K562 (cell line): ENCODE data around the gene GSS. TPM values are rescaled to one million over a fixed set of nuclear protein-coding genes. Genes with fewer than 3 reads are reported as not detected.
A peak's percentile ranks its signal among the peaks of the same experiment; 100 is the strongest.

ENCODE experiments used
- ATAC-seq: fragments of 200-7000 bp; cut with Tn5 transposase; 3 replicates; pipeline ENCODE4 v1.9.1; 2020; ENCODE audit warnings: moderate library complexity
- BruUV-seq: library from RNA; stranded (reverse); fragments of 400-500 nt; replicated peaks from 2 replicates; lab custom pipeline; 2021; lab: Mats Ljungman, UMichigan
- CTCF ChIA-PET: fragments of 300-600 bp; formaldehyde crosslinking; extraction: SDS; loops from one replicate; lab custom pipeline; 2021; ENCODE audit warnings: low intra/inter-chr PET ratio; lab: Yijun Ruan, JAX
- POLR2A ChIA-PET: fragments of 300-600, 350-650 bp; sonication (Branson Sonifier 250); formaldehyde crosslinking; extraction: SDS; loops from one replicate; lab custom pipeline; 2021; ENCODE audit warnings: antibody characterized with exemption, inconsistent platforms; lab: Yijun Ruan, JAX
- DNase-seq, 4 experiments: peaks; one replicate each; pipeline versions ENCODE4 v3.0.0 to v3.0.0-alpha.2; 2011 to 2018; ENCODE audit warnings: low spot score in 3 of 4, mixed read lengths in 3 of 4; ENCODE audit errors: extremely low read depth in 1 of 4
- FAIRE-seq: peaks from 2 replicates; lab custom pipeline; 2011; peaks lifted over from hg19 to GRCh38; lab: Jason Lieb, UNC
- H2AFZ ChIP-seq: 2 replicates; pipeline ENCODE4 v1.6.0; 2011; ENCODE audit warnings: low read depth, low read length, control low read depth, inconsistent platforms
- H3K27ac ChIP-seq: fragments of 200-600 bp; 3 replicates; pipeline ENCODE4 v1.8.0; 2011; ENCODE audit warnings: low read depth, mild to moderate bottlenecking, control low read depth, inconsistent platforms, low read length, moderate library complexity, mixed read lengths; ENCODE audit errors: extremely low read depth
- H3K27me3 ChIP-seq, 2 experiments: fragments of 300-600 bp in 1 of 2; 2 replicates in 1 of 2; 3 replicates in 1 of 2; pipeline versions ENCODE4 v1.6.0 to v1.8.0; 2011; ENCODE audit warnings: inconsistent platforms in 2 of 2, low read length in 2 of 2, mild to moderate bottlenecking in 1 of 2, mixed read lengths in 1 of 2, moderate library complexity in 1 of 2; ENCODE audit not compliant: control insufficient read depth in 2 of 2, insufficient read depth in 2 of 2
- H3K36me3 ChIP-seq: fragments of 300-600 bp; 3 replicates; pipeline ENCODE4 v1.8.0; 2011; ENCODE audit warnings: mild to moderate bottlenecking, low read length, inconsistent platforms; ENCODE audit not compliant: control insufficient read depth, insufficient read depth
- H3K4me1 ChIP-seq, 2 experiments: fragments of 200-600 bp in 1 of 2; replicated peaks in 1 of 2; 2 replicates in 1 of 2; 3 replicates in 1 of 2; pipeline versions ENCODE4 v1.5.1 to v1.8.0; 2011; ENCODE audit warnings: inconsistent platforms in 2 of 2, low read length in 2 of 2, mild to moderate bottlenecking in 1 of 2, mixed read lengths in 1 of 2, moderate library complexity in 1 of 2; ENCODE audit not compliant: control insufficient read depth in 2 of 2, insufficient read depth in 2 of 2
- H3K4me2 ChIP-seq: 2 replicates; pipeline ENCODE4 v1.6.1; 2011; ENCODE audit warnings: low read length, control low read depth, inconsistent platforms, mixed read lengths; ENCODE audit not compliant: insufficient read depth
- H3K4me3 ChIP-seq: fragments of 200-600 bp; sonication (generic), shearing (Covaris generic); 2 replicates; pipeline ENCODE4 v1.5.1; 2016; ENCODE audit warnings: control low read depth, inconsistent platforms
- H3K79me2 ChIP-seq: fragments of 200-600 bp; 3 replicates; pipeline ENCODE4 v1.8.0; 2011; ENCODE audit warnings: low read length, inconsistent platforms; ENCODE audit not compliant: control insufficient read depth, insufficient read depth
- H3K9ac ChIP-seq, 2 experiments: 2 replicates each; pipeline versions ENCODE4 v1.6.0 to v1.6.1; 2011; ENCODE audit warnings: low read depth in 2 of 2, low read length in 2 of 2, control low read depth in 1 of 2, inconsistent platforms in 1 of 2, mild to moderate bottlenecking in 1 of 2, mixed read lengths in 1 of 2; ENCODE audit not compliant: insufficient read depth in 1 of 2
- H3K9me1 ChIP-seq: one replicate; pipeline ENCODE4 v1.6.0; 2011; ENCODE audit warnings: inconsistent platforms, mild to moderate bottlenecking, low read length, moderate library complexity; ENCODE audit not compliant: control insufficient read depth, insufficient read depth
- H3K9me3 ChIP-seq: replicated peaks from 2 replicates; pipeline ENCODE4 v1.5.1; 2011; ENCODE audit warnings: low read depth, low read length, inconsistent platforms; ENCODE audit not compliant: control insufficient read depth, insufficient read depth
- H4K20me1 ChIP-seq: replicated peaks from 2 replicates; pipeline ENCODE4 v1.6.1; 2011; ENCODE audit warnings: low read length, inconsistent platforms, mixed read lengths; ENCODE audit not compliant: control insufficient read depth, insufficient read depth
- ARID3B ChIP-seq: fragments of 250-450 bp; sonication (Bioruptor Pico); IDR thresholded peaks from 2 replicates; pipeline ENCODE4 v1.4.0; 2020; ENCODE audit warnings: borderline replicate concordance
- ELK1 ChIP-seq: sonication (generic); formaldehyde crosslinking; IDR thresholded peaks from 2 replicates; pipeline ENCODE4 v1.8.1; 2022; ENCODE audit warnings: missing genetic modification reagents
- RAD21 ChIP-seq, 2 experiments: fragments of 250-450 bp in 1 of 2; fragments of 450-650 bp in 1 of 2; sonication (Bioruptor Pico) in 1 of 2; formaldehyde crosslinking in 1 of 2; IDR thresholded peaks in 1 of 2; conservative IDR thresholded peaks in 1 of 2; 2 replicates each; pipeline versions ENCODE4 v1.4.0 to v1.8.0; 2020 to 2022; ENCODE audit warnings: mild to moderate bottlenecking in 2 of 2, moderate library complexity in 1 of 2
- REST ChIP-seq, 2 experiments: fragments of 450-650 bp; formaldehyde crosslinking in 1 of 2; IDR thresholded peaks; 2 replicates each; pipeline versions ENCODE4 v1.4.0 to v1.6.1; 2014 to 2020; ENCODE audit warnings: mild to moderate bottlenecking in 2 of 2, borderline replicate concordance in 1 of 2, low read depth in 1 of 2
- TRIM24 ChIP-seq, 2 experiments: fragments of 450-650 bp; IDR thresholded peaks; 2 replicates each; pipeline ENCODE4 v1.6.1; 2016
- UBTF ChIP-seq, 2 experiments: IDR thresholded peaks; 2 replicates each; pipeline ENCODE4 v1.6.1; 2012; ENCODE audit warnings: improper control_type of control experiment in 2 of 2, low read depth in 2 of 2, low read length in 2 of 2, borderline replicate concordance in 1 of 2
- ZNF121 ChIP-seq: sonication (generic); formaldehyde crosslinking; conservative IDR thresholded peaks from 2 replicates; pipeline ENCODE4 v1.8.0; 2022; ENCODE audit warnings: missing genetic modification reagents
- ZNF232 ChIP-seq: sonication (generic); formaldehyde crosslinking; IDR thresholded peaks from 2 replicates; pipeline ENCODE4 v1.8.0; 2022; ENCODE audit warnings: mild to moderate bottlenecking, missing genetic modification reagents
- WGBS: fragments of 100-300 bp; shearing (Covaris generic); methylation state at CpG from one replicate; pipeline ENCODE4 v1.1.6; 2016; ENCODE audit warnings: low coverage, mixed read lengths; ENCODE audit not compliant: insufficient coverage; ENCODE audit errors: missing lambda C conversion rate; 5-methylcytosine and 5-hydroxymethylcytosine counted together
- in situ Hi-C: fragments of 300-500 bp; cut with MboI; formaldehyde crosslinking; loops from 4 replicates; pipeline ENCODE4 v1.15.0; 2018; ENCODE audit warnings: inconsistent platforms, mixed read lengths
- intact Hi-C: fragments of 100-400 bp; cut with micrococcal nuclease; formaldehyde crosslinking; loops from 2 replicates; pipeline ENCODE4 v1.14.2; 2022
- polyA plus RNA-seq, 8 experiments: library from polyadenylated mRNA; depleted of rRNA in 4 of 8; stranded (reverse) in 5 of 8; unstranded in 3 of 8; fragments of >200 nt; fragmentation: Nextera tagmentation in 2 of 8; fragmentation: Illumina TruSeq in 1 of 8; extraction: Ambion mirVana in 2 of 8; extraction: Trizol in 1 of 8; gene quantifications; 2 replicates each; pipeline versions ENCODE4 v1.2.1 to v1.2.3, GENCODE V29; 2011 to 2014; ENCODE audit warnings: inconsistent platforms in 1 of 8, missing spikeins in 1 of 8
- total RNA-seq, 7 experiments: library from RNA; depleted of rRNA in 6 of 7; stranded (reverse); fragments of >200 nt in 6 of 7; fragmentation: Illumina TruSeq in 2 of 7; extraction: Trizol in 2 of 7; gene quantifications; 2 replicates each; pipeline versions ENCODE4 v1.2.1 to v1.2.3, GENCODE V29; 2011 to 2021; ENCODE audit warnings: low replicate concordance in 1 of 7

The GSS gene
- total and polyA plus RNA-seq, 9 of the 15 experiments (the other 6 are each of a cell fraction or from before 2014, with no cell fraction given) = 18.4 to 165 (median 89.4) TPM

GRCh38 chr20:34976286-34976685 lies 20.7 kb upstream of the GSS start:
- Histone ChIP-seq H3K4me3 (no peak overlapping the region), H3K27ac (no peak overlapping the region), H3K36me3 (no peaks in the 10 kb centered on the region), H3K4me2 (no peak overlapping the region), H3K9me3 (no peaks in the 10 kb centered on the region), H3K9ac (no peak overlapping the region), H3K4me1 (peaks cover 30% of the 10 kb centered on the region in 2 experiments; a peak in 4 of 5 replicates), H4K20me1 (no peaks in the 10 kb centered on the region), H3K79me2 (no peaks in the 10 kb centered on the region), H3K9me1 (peaks cover 3% of the 10 kb centered on the region), H2AFZ (peak overlapping the region; percentile 48; the same call in 1 of the 2 replicates), H3K27me3 (no peaks in the 10 kb centered on the region)
- intact Hi-C loops (no loop called here), in situ Hi-C loops (no loop called here)
- no peak for DNase-seq
- no TSS peak for BruUV-seq
- POLR2A ChIA-PET = no interaction called here
- 47% methylated on average over 12 of the region's 12 CpGs for WGBS
- ATAC-seq = no peak
- FAIRE-seq = no peak
- CTCF ChIA-PET = no interaction called here
- TF ChIP-seq REST (IDR thresholded peaks at IDR 0.05; ENCODE audit: borderline replicate concordance) (no peak), REST (CRISPR knock-in tag; IDR thresholded peaks at IDR 0.05; ENCODE audit: low read depth) (no peak), RAD21 (CRISPR knock-in tag; conservative IDR thresholded peaks at IDR 0.05 in 1 of 2, IDR thresholded peaks at IDR 0.05 in 1 of 2) (no peak), ZNF232 (CRISPR knock-in tag) (no peak), ARID3B (no peak), ZNF121 (no peak), ELK1 (CRISPR knock-in tag) (no peak), UBTF (IDR thresholded peaks at IDR 0.05; ENCODE audit: borderline replicate concordance in 1 of 2, low read depth in 2 of 2, low read length in 2 of 2) (no peak), TRIM24 (IDR thresholded peaks at IDR 0.05) (no peak)
